HAP-1 (cell line): ENCODE measurements around the gene ENPP7.
"Not testable (repeated sequence)": the region's sequence is repeated elsewhere in the genome, so short reads cannot be mapped to it uniquely, and the experiment has no call there.

Experiments
- DNase-seq, 2 experiments: peaks; one replicate each; pipeline ENCODE4 v3.0.0-alpha.2; 2016 to 2020; ENCODE audit warnings: low spot score in 2 of 2
- H3K27me3 ChIP-seq: fragments of 250-450 bp; sonication (Bioruptor Pico); 2 replicates; pipeline ENCODE4 v1.5.1; 2020; ENCODE audit warnings: low read depth, mild to moderate bottlenecking, moderate library complexity
- H3K36me3 ChIP-seq: fragments of 250-450 bp; sonication (Bioruptor Pico); replicated peaks from 2 replicates; pipeline ENCODE4 v1.5.1; 2020; ENCODE audit warnings: mild to moderate bottlenecking
- H3K4me1 ChIP-seq: fragments of 250-450 bp; sonication (Bioruptor Pico); 2 replicates; pipeline ENCODE4 v1.5.1; 2020; ENCODE audit warnings: mild to moderate bottlenecking
- H3K4me3 ChIP-seq: fragments of 250-450 bp; sonication (Bioruptor Pico); 2 replicates; pipeline ENCODE4 v1.5.1; 2020; ENCODE audit warnings: mild to moderate bottlenecking, moderate library complexity
- H3K9me3 ChIP-seq: fragments of 250-450 bp; sonication (Bioruptor Pico); 2 replicates; pipeline ENCODE4 v1.5.1; 2020; ENCODE audit warnings: mild to moderate bottlenecking, moderate library complexity
- in situ Hi-C: fragments of 300-500 bp; cut with MboI; formaldehyde crosslinking; loops from 3 replicates; pipeline ENCODE4 v1.14.3; 2020; ENCODE audit warnings: low sequenced_read_pairs, inconsistent platforms, mixed read lengths

The ENPP7 gene

DNA sequence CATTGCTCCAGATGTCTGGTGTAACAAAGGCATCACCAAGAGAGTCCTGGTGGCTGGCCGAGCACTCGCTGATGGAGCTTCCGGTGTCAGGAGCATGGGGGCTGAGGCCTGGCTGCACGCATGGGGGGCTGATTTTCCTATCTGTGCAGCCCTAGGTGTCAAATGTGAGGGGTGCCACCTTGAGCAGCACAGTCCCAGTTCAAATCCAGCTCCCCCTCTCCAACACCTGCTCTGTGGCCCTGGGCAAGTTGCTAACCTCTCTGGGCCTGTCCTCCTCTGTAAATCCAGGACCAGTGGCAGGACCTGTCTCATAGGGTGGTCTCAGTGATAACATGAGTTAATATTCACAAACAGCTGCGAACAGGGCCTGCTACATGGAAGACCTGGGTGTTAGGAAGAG, 12.9 kb downstream of the ENPP7 start:
- no peaks in the 10 kb centered on the region for H3K9me3 ChIP-seq
- no peaks in the 10 kb centered on the region for H3K36me3 ChIP-seq
- in situ Hi-C loops: no loop called here
- H3K4me3 ChIP-seq: no peak overlapping the region
- peaks cover 13% of the 10 kb centered on the region for H3K27me3 ChIP-seq
- H3K4me1 ChIP-seq: peaks cover 8% of the 10 kb centered on the region
- no peak for DNase-seq

DNA sequence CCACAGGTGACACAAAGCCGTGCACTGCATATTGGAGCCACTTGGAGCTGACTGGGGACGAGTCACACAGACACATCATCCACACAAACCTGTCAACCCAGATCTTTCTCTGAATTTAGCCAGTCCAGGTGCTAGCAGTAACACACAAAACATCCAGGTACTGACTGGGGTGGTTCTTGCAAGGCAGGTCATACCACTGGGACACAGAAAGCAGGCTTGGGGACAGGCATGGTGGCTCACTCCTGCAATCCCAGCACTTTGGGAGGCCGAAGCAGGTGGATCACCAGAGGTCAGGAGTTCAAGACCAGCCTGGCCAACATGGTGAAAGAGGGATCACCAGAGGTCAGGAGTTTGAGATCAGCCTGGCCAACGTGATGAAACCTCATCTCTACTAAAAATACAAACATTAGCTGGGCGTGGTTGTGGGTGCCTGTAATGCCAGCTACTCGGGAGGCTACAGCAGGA, 14.9 kb downstream of the ENPP7 start:
- in situ Hi-C loops: no loop called here
- H3K27me3 ChIP-seq: peaks cover under 1% of the 10 kb centered on the region
- DNase-seq: no peak
- H3K4me3 ChIP-seq: no peak overlapping the region
- H3K4me1 ChIP-seq: peaks cover 22% of the 10 kb centered on the region
- H3K9me3 ChIP-seq: no peaks in the 10 kb centered on the region
- no peaks in the 10 kb centered on the region for H3K36me3 ChIP-seq

DNA sequence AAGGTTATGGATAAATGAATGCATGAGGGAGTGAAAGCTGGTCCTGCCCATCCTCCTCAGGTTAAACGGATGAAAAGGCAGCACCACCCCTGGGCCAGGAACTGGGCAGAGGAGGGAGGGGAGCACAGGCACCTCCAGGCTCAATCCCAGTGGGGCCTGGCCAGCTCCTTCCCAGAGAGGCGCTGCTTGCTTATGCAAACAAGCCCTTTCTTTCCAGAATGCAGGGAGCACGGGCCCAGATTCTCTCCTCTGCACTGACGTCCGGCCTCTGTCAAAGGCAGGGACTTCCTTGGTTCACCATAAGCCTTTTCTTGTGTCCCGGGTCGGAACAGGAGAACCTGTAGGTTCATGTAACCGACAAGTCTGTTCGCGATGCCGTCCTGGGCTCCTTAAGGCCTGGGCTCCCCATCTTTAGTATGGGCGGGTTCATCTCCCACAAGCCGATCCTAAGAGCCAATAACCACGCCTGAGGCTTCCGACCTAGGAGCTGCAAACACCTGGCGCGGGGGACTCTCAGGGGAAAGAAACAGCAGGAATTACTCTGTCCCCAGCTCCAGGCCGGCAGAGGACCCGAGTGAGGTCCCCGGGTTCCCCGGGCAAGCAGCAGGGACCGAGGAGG, 16.3 kb downstream of the ENPP7 start:
- no peak overlapping the region for H3K4me3 ChIP-seq
- H3K36me3 ChIP-seq: no peaks in the 10 kb centered on the region
- H3K4me1 ChIP-seq: peaks cover 22% of the 10 kb centered on the region
- no peaks in the 10 kb centered on the region for H3K9me3 ChIP-seq
- no peak for DNase-seq
- H3K27me3 ChIP-seq: no peaks in the 10 kb centered on the region
- in situ Hi-C loops: no loop called here

DNA sequence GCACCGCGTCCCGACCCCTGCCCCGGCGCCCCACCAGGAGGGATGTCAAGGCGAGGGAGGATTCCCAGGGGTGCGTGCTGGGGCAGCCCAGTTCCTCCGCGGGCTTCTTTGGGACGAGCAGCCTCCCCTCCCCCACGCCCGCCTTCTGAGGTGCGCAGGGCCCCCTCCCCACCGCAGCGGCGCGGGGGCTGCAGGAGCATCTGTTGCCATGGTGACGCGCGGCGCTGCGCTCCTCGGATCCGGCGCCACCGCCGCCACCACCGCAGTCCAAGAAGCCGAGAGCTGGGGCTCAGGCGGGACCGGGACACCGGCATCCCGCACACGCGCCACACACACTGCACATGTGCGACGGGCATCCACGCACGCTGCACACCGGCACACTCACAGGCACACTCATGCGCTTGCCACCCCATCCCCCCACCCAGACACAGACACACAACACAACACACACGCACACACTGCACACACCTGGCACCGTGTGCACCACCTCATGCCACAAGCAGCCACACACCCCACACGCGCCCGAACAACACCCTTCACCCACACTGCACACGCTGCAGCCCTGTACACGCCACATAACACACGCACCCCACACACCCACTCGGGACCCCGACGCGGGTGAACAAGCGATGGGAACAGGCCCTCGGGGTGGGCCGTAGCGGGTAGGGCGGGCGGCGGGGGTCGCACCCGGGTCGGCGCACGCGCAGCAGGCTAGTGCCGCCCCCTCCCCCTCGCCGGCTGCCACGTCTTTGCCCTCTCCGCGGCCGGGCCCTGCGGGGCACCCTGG, 17.0 kb downstream of the ENPP7 start:
- Histone ChIP-seq H3K27me3 (no peaks in the 10 kb centered on the region), H3K36me3 (no peaks in the 10 kb centered on the region), H3K4me1 (peaks cover 19% of the 10 kb centered on the region), H3K4me3 (no peak overlapping the region), H3K9me3 (no peaks in the 10 kb centered on the region)
- in situ Hi-C loops: no loop called here
- no peak for DNase-seq

DNA sequence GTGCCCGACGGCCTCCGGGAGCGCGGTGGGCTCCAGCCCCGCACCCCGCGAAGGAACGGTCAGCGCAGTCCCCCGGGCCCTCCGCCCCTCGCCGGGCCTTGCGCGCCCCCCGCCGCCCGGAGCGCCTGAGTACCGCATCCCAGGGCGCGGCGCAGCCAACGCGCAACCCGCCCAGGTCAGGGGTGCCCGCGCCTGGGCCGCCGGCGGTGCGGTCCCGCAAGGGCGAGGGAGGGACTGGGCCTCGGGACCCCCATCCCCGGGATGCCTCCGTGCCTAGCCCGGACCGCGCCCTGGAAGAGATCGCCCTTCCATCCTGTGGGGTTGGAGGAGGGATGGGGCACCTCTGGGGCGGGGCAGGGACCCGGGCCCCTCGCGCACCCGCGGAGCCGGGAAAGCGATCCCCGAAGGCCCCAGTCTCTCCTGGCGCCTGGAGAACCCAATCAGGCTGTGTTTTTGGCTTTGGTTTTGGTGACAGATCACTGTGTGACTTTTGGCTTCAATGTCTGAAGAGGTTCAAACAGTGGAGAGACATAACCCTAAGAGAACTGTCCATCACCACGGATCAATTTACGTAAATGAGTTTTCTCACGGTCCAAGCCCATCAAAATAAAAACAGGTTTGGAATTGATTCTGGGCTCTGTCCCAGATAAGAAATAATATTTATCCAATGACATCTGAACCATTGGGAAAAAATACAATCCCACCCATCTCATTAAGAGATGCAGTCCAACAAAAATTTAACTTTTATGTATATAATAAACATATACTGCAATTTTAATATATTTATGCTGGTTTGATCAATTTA, 17.8 kb downstream of the ENPP7 start:
- H3K4me3 ChIP-seq: no peak overlapping the region
- no peaks in the 10 kb centered on the region for H3K27me3 ChIP-seq
- in situ Hi-C loops: no loop called here
- H3K36me3 ChIP-seq: no peaks in the 10 kb centered on the region
- peaks cover 19% of the 10 kb centered on the region for H3K4me1 ChIP-seq
- no peak for DNase-seq
- H3K9me3 ChIP-seq: no peaks in the 10 kb centered on the region

DNA sequence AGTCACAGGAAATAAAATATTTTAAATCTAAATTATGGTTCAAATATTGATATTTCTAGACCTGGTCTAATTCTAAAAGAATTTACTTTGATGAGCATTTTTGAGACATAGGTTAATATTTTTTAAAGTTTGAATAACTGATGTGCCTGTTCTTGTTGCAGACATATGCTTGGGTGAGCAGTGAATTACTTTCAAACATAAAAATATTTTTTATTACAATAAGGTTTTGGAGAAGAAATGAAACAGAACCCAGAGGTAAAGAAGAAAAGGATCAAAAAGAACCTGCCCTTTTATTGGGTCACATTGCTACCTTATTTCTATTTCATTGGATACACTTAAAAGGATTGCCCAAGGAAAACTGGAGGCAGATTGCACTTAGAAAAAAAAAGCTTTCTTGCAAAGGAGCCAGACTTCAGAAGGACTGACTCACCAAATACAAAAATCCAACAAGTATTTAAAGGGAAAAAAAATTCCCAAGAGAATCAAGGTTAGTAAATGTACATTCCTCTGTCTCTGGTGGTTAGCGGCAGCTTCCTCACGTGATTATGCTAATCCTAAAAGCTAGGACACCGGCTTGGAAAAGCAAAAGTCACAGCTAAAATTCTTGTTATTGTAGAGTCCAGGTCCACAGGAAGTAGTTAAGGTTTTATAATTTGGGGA, 18.5 kb downstream of the ENPP7 start:
- in situ Hi-C loops: no loop called here
- Histone ChIP-seq H3K27me3 (no peaks in the 10 kb centered on the region), H3K4me3 (no peak overlapping the region), H3K36me3 (no peaks in the 10 kb centered on the region), H3K4me1 (peaks cover 19% of the 10 kb centered on the region), H3K9me3 (no peaks in the 10 kb centered on the region)
- DNase-seq: peak; percentile 52 to 74

DNA sequence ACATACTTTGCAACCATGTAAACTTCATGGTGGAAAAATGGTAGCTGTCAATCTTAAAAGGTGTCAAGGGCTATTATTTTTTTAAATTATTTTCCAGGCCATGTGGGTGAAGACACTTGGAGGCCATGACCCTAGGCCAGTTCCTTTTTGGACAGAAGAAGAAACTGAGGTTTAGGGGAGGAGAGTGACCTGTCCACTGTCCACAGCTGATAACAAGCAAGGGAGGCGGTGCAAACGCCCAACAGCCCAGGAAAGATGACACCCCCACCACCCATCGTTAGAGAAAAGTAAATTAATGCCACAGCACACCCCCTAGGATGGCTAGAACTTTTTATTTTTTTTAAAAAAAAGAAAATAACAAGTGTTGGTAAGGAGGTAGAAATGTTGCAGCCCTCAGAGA, 19.2 kb downstream of the ENPP7 start:
- H3K4me3 ChIP-seq: no peak overlapping the region

DNA sequence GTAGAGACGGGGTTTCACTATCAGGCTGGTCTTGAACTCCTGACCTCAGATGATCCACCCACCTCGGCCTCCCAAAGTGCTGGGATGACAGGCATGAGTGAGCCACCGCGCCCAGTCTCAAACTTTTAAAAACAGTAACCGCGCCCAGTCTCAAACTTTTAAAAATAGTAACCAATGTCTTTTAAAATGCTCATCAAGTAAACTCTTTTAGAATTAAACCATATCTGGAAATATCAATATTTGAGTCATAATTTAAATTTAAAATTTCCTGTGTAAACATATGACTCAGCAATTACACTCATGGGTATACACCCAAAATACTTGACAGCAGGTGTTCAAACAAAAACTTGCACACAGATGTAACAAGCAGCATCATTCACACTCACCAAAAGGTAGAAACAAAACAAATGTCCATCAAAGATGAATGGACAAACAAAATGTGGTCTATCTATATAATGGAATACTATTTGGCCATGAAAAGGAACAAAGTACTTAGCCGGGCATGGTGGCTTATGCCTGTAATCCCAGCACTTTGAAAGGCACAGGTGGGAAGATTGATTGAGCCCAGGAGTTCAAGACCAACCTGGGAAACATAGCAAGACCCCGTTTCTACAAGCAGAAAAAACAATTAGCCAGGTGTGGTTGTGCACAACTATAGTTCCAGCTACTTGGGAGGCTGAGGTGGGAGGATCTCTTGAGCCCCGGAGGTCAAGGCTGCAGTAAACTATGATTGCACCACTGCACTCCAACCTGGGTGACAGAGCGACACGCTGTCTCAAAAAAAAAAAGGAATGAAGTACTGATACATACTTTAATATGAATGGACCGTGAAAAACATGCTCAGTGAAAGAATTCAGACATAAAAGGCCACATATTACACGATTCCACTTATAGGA, 20.2 kb downstream of the ENPP7 start:
- Histone ChIP-seq H3K27me3 (no peaks in the 10 kb centered on the region), H3K4me1 (peaks cover 19% of the 10 kb centered on the region), H3K9me3 (no peaks in the 10 kb centered on the region), H3K36me3 (no peaks in the 10 kb centered on the region), H3K4me3 (no peak overlapping the region)
- DNase-seq: no peak
- in situ Hi-C loops: no loop called here

More for the DNA sequence above, 19.2 kb downstream of the ENPP7 start:
- Histone ChIP-seq H3K4me1 (peaks cover 19% of the 10 kb centered on the region), H3K36me3 (no peaks in the 10 kb centered on the region), H3K9me3 (no peaks in the 10 kb centered on the region), H3K27me3 (no peaks in the 10 kb centered on the region)
- in situ Hi-C loops: no loop called here
- no peak for DNase-seq

DNA sequence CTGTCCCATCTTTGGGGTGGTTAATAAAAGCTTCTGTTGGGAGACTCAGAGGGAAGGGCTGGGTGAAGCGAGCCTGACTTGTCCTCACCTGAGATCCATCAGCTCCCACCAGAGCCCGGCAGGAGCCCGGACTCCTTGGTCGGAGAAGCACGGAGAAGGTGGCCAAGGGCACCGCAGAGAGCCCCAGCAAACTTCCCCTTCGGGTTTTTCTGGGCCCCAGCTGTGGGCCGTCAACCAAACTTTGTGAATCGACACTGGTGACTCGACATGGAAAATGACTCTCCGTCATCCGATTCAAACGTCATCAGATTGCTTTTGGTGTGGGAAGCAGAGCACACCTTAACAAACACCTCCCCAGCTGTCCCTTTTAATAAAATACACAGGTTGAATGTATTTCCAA, 21.4 kb downstream of the ENPP7 start:
- in situ Hi-C loops: no loop called here
- Histone ChIP-seq H3K4me3 (no peak overlapping the region), H3K36me3 (no peaks in the 10 kb centered on the region), H3K4me1 (peaks cover 19% of the 10 kb centered on the region), H3K9me3 (no peaks in the 10 kb centered on the region), H3K27me3 (no peaks in the 10 kb centered on the region)
- no peak for DNase-seq

DNA sequence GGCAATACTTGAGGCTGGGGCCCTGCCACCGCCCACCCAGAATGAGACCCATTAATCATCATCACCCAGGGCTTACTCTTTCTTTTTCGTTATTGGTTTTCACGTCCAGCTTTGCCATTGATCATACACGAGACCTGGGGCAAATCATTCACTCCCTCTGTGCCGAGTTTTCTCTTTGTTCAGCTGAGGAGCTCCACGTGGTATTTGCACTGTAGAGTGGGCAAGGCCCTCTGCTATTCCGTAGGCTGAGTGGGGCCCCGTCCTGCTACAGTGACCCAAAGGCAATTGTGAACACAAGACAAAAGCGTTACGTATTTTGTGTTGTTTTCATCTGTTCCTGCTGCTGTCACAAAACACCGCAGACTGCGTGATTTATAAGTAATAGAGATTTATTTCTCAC, 23.6 kb downstream of the ENPP7 start:
- H3K36me3 ChIP-seq: no peaks in the 10 kb centered on the region
- H3K27me3 ChIP-seq: no peaks in the 10 kb centered on the region
- in situ Hi-C loops: no loop called here
- peaks cover 8% of the 10 kb centered on the region for H3K4me1 ChIP-seq
- no peak overlapping the region for H3K4me3 ChIP-seq
- no peaks in the 10 kb centered on the region for H3K9me3 ChIP-seq
- no peak for DNase-seq

DNA sequence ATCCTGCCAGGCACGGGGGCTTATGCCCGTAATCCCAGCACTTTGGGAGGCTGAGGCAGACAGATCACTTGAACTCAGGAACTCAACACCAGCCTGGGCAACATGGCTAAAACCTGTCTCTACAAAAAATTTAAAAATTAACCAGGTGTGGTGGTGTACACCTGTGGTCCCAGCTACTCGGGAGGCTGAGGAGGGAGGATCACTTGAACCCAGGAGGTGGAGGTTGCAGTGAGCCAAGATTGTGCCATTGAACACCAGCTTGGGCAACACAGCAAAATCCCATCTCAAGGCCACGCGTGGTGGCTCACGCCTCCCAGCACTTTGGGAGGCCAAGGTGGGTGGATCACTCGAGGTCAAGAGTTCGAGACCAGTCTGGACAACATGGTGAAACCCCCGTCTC, 24.2 kb downstream of the ENPP7 start:
- H3K27me3 ChIP-seq, in situ Hi-C loops, H3K9me3 ChIP-seq, H3K4me3 ChIP-seq, H3K36me3 ChIP-seq, DNase-seq, H3K4me1 ChIP-seq: not testable (repeated sequence)

DNA sequence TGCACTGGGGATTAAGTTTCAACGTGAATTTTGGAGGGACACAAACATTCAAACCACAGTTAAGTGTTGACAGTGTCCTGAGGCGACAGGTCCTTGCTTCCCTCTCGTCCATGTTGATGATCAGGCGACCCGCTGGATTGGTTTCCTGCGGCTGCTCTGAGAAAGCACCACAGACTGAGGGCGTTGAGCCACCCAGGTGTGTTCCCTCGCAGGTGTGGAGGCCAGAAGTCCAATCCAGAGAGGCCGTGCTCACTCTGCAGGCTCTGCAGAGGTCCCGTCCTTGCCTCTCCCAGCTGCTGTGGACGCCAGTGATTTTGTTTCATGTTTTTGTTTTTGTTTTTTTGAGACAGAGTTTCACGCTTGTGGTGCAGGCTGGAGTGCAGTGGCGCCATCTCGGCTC, 24.8 kb downstream of the ENPP7 start:
- Histone ChIP-seq H3K36me3 (no peaks in the 10 kb centered on the region), H3K4me1 (no peaks in the 10 kb centered on the region; the same call in 1 of the 2 replicates), H3K4me3 (no peak overlapping the region), H3K9me3 (no peaks in the 10 kb centered on the region), H3K27me3 (no peaks in the 10 kb centered on the region)
- in situ Hi-C loops: no loop called here
- DNase-seq: no peak
